A549 (cell line): ENCODE data around the gene MEGF8. TPM values are rescaled to one million over a fixed set of nuclear protein-coding genes. Genes with fewer than 3 reads are reported as not detected.

Source experiments
- ATAC-seq, 2 experiments: fragments of 200-7000 bp in 1 of 2; fragments of >200 bp in 1 of 2; cut with Nextera tagmentation in 1 of 2; cut with Tn5 transposase in 1 of 2; 3 replicates each; pipeline versions ENCODE4 v1.8.0 to v1.9.1; 2018 to 2020; ENCODE audit warnings: mild to moderate bottlenecking in 1 of 2, moderate library complexity in 1 of 2
- CTCF ChIA-PET: fragments of 300-600 bp; sonication (Branson Sonifier 250); formaldehyde crosslinking; extraction: SDS; loops from one replicate; lab custom pipeline; 2021; ENCODE audit warnings: antibody characterized with exemption, inconsistent platforms; lab: Yijun Ruan, JAX
- POLR2A ChIA-PET: fragments of 350-600 bp; formaldehyde crosslinking; extraction: SDS; loops from one replicate; lab custom pipeline; 2021; ENCODE audit warnings: antibody characterized with exemption, inconsistent platforms; lab: Yijun Ruan, JAX
- DNase-seq, 2 experiments: peaks; one replicate each; pipeline versions ENCODE4 v3.0.0 to v3.0.0-alpha.2; 2011 to 2016; ENCODE audit warnings: low read depth in 1 of 2, low spot score in 1 of 2
- FAIRE-seq: peaks from 2 replicates; lab custom pipeline; 2011; peaks lifted over from hg19 to GRCh38; lab: Jason Lieb, UNC
- H3K27ac ChIP-seq, 2 experiments: fragments of >200 bp; sonication (Bioruptor Twin); formaldehyde crosslinking; 3 replicates each; pipeline ENCODE4 v1.5.1; 2016 to 2017
- H3K4me1 ChIP-seq: fragments of >200 bp; sonication (Bioruptor Twin); formaldehyde crosslinking; 3 replicates; pipeline ENCODE4 v1.6.1; 2016
- H3K4me2 ChIP-seq: fragments of >200 bp; sonication (Bioruptor Twin); formaldehyde crosslinking; 3 replicates; pipeline ENCODE4 v1.6.1; 2016
- H3K4me3 ChIP-seq: fragments of >200 bp; sonication (Bioruptor Twin); formaldehyde crosslinking; 3 replicates; pipeline ENCODE4 v1.5.1; 2016
- H3K9me3 ChIP-seq: fragments of >200 bp; sonication (Bioruptor Twin); formaldehyde crosslinking; 3 replicates; pipeline ENCODE4 v1.6.1; 2016
- CHD2 ChIP-seq: fragments of 150-350 bp; IDR thresholded peaks from 2 replicates; pipeline ENCODE4 v1.6.1; 2014; ENCODE audit warnings: low read length; ENCODE audit not compliant: partially characterized antibody
- CHD4 ChIP-seq: fragments of 200-600 bp; sonication (generic); IDR thresholded peaks from 2 replicates; pipeline ENCODE4 v1.6.1; 2016; ENCODE audit warnings: antibody characterized with exemption, mild to moderate bottlenecking, borderline replicate concordance
- E2F6 ChIP-seq: IDR thresholded peaks from 2 replicates; pipeline ENCODE4 v1.6.1; 2012; ENCODE audit warnings: low read depth, borderline replicate concordance
- ELK1 ChIP-seq: fragments of 150-350 bp; IDR thresholded peaks from 2 replicates; pipeline ENCODE4 v1.6.1; 2014; ENCODE audit warnings: low read depth, mild to moderate bottlenecking, low read length
- ESRRA ChIP-seq: fragments of 150-350 bp; IDR thresholded peaks from 2 replicates; pipeline ENCODE4 v1.6.1; 2014; ENCODE audit warnings: mild to moderate bottlenecking, low read length, borderline replicate concordance
- FOSB ChIP-seq: fragments of 250-450 bp; sonication (Bioruptor Pico); IDR thresholded peaks from 2 replicates; pipeline ENCODE4 v1.5.0; 2020; ENCODE audit warnings: mild to moderate bottlenecking, moderate library complexity
- FOSL2 ChIP-seq, 2 experiments: fragments of 450-650 bp in 1 of 2; fragments of >200 bp in 1 of 2; sonication (Bioruptor Twin) in 1 of 2; formaldehyde crosslinking; IDR thresholded peaks; 2 replicates each; pipeline versions ENCODE4 v1.5.0 to v1.6.1; 2016 to 2020; ENCODE audit warnings: mild to moderate bottlenecking in 1 of 2, moderate library complexity in 1 of 2
- FOXS1 ChIP-seq: fragments of 250-450 bp; sonication (Bioruptor Pico); IDR thresholded peaks from 2 replicates; pipeline ENCODE4 v1.5.0; 2020; ENCODE audit warnings: mild to moderate bottlenecking, moderate library complexity
- HOXA7 ChIP-seq: fragments of 250-450 bp; sonication (Bioruptor Pico); IDR thresholded peaks from 2 replicates; pipeline ENCODE4 v1.5.0; 2020; ENCODE audit warnings: mild to moderate bottlenecking, moderate library complexity
- HOXB13 ChIP-seq: fragments of 250-450 bp; sonication (Bioruptor Pico); IDR thresholded peaks from 2 replicates; pipeline ENCODE4 v1.5.0; 2020; ENCODE audit warnings: low read depth, mild to moderate bottlenecking, moderate library complexity
- HOXB5 ChIP-seq: fragments of 250-450 bp; sonication (Bioruptor Pico); IDR thresholded peaks from 2 replicates; pipeline ENCODE4 v1.5.0; 2020; ENCODE audit warnings: mild to moderate bottlenecking, moderate library complexity
- JUN ChIP-seq, 2 experiments: fragments of >200 bp; sonication (Bioruptor Twin); formaldehyde crosslinking; IDR thresholded peaks; 2 replicates in 1 of 2; 3 replicates in 1 of 2; pipeline ENCODE4 v1.6.1; 2016 to 2017
- NR3C1 ChIP-seq: fragments of >200 bp; sonication (Bioruptor Twin); formaldehyde crosslinking; IDR thresholded peaks from 3 replicates; pipeline ENCODE4 v1.6.1; 2017
- PHF8 ChIP-seq: fragments of 200-600 bp; sonication (generic); IDR thresholded peaks from 2 replicates; pipeline ENCODE4 v1.6.1; 2016; ENCODE audit warnings: low read depth, mild to moderate bottlenecking, antibody characterized with exemption, moderate library complexity, borderline replicate concordance
- POLR2AphosphoS2 ChIP-seq: conservative IDR thresholded peaks from 2 replicates; pipeline ENCODE4 v1.6.1; 2012; ENCODE audit warnings: low read length, improper control_type of control experiment, inconsistent platforms
- RARB ChIP-seq: fragments of 250-450 bp; sonication (Bioruptor Pico); IDR thresholded peaks from 2 replicates; pipeline ENCODE4 v1.8.0; 2021; ENCODE audit warnings: mild to moderate bottlenecking, moderate library complexity
- SMC3 ChIP-seq: fragments of >200 bp; sonication (Bioruptor Twin); formaldehyde crosslinking; IDR thresholded peaks from 3 replicates; pipeline ENCODE4 v1.6.1; 2018; ENCODE audit warnings: inconsistent platforms
- SREBF2 ChIP-seq: fragments of 450-650 bp; IDR thresholded peaks from 2 replicates; pipeline ENCODE4 v1.6.1; 2014; ENCODE audit warnings: mild to moderate bottlenecking, moderate library complexity
- TP53 ChIP-seq: fragments of 250-450 bp; sonication (Bioruptor Pico); IDR thresholded peaks from 2 replicates; pipeline ENCODE4 v1.5.0; 2021; ENCODE audit warnings: mild to moderate bottlenecking, moderate library complexity
- ZFP36 ChIP-seq: fragments of 450-650 bp; IDR thresholded peaks from 2 replicates; pipeline ENCODE4 v1.6.1; 2014; ENCODE audit warnings: borderline replicate concordance; ENCODE audit not compliant: partially characterized antibody
- ZNF302 ChIP-seq: fragments of 250-450 bp; sonication (Bioruptor Pico); IDR thresholded peaks from 2 replicates; pipeline ENCODE4 v1.9.0; 2021; ENCODE audit warnings: inconsistent platforms, mild to moderate bottlenecking, moderate library complexity
- whole genome bisulfite sequencing: methylation state at CpG from one replicate; pipeline ENCODE4 v1.1.6; 2017; ENCODE audit errors: missing lambda C conversion rate; 5-methylcytosine and 5-hydroxymethylcytosine counted together
- polyA plus RNA-seq, 4 experiments: library from polyadenylated mRNA; depleted of rRNA in 3 of 4; stranded (reverse); fragments of >200 nt; fragmentation: RNase III in 1 of 4; extraction: RNeasy Plus Mini Kit Qiagen cat#74134 plus additional on column Dnase treatment in 1 of 4; gene quantifications; 2 replicates in 3 of 4; 3 replicates in 1 of 4; pipeline ENCODE4 v1.2.3, GENCODE V29; 2011 to 2017
- TF ChIP-seq, protein P1 (sequence below): fragments of 250-450 bp; sonication (Bioruptor Pico); IDR thresholded peaks from 2 replicates; pipeline ENCODE4 v1.5.0; 2020; ENCODE audit warnings: low read depth, mild to moderate bottlenecking, moderate library complexity

The MEGF8 gene
- polyA plus RNA-seq, 2 of the 4 experiments (the other 2 are of a cell fraction): 10.4 to 27.2 TPM

DNA sequence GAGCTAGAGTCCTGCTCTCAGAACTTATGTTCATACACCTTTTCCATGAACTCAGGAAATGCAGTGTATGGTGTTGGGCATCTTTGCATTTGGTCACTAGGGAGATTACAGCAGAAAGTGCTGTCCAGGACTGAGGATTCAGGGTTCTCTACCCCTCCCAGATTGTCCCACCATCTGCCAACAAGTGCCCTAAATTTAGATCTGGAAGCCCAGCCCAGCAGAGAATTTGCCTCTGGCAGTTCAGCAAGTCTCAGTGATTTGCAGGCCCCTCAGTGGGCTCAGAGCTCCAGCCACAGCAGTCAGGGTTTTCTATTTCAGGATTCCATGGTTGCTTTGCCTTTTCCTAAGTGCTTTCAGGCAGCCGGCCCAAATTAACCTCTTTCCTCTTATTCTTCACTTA, 41.2 kb downstream of the MEGF8 start:
- TF ChIP-seq, protein P1, sequence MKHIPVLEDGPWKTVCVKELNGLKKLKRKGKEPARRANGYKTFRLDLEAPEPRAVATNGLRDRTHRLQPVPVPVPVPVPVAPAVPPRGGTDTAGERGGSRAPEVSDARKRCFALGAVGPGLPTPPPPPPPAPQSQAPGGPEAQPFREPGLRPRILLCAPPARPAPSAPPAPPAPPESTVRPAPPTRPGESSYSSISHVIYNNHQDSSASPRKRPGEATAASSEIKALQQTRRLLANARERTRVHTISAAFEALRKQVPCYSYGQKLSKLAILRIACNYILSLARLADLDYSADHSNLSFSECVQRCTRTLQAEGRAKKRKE (CRISPR knock-in tag): no peak
- TF ChIP-seq ZNF302 (CRISPR knock-in tag) (no peak), ESRRA (no peak), POLR2AphosphoS2 (no peak), CHD4 (no peak), PHF8 (no peak), TP53 (CRISPR knock-in tag) (no peak), HOXA7 (no peak), ELK1 (no peak), FOSB (CRISPR knock-in tag) (no peak), HOXB13 (CRISPR knock-in tag) (no peak), SMC3 (no peak), FOXS1 (CRISPR knock-in tag) (no peak), HOXB5 (CRISPR knock-in tag) (no peak)
- ChIA-PET POLR2A (no interaction called here), CTCF (interaction anchor here (0.8 to 1.0 kb wide), 2 partner anchors 24 to 40 kb away, joined by 3 to 4 read pairs; no protein-coding TSS in a partner anchor)
- H3K4me1 ChIP-seq: no peaks in the 10 kb centered on the region
- no peak overlapping the region for H3K4me2 ChIP-seq
- ATAC-seq: no peak
- H3K27ac ChIP-seq: no peak overlapping the region
- no peak for DNase-seq
- 93% methylated on average over 1 of the region's 1 CpG for WGBS
- peaks cover 16% of the 10 kb centered on the region for H3K9me3 ChIP-seq
- no peak for FAIRE-seq
- no peak overlapping the region for H3K4me3 ChIP-seq

- TF ChIP-seq NR3C1: no peak
- no peak for TF ChIP-seq SREBF2
- no peak for TF ChIP-seq RARB (CRISPR knock-in tag)
- TF ChIP-seq, all 56 proteins: peak for 0
- no peak overlapping the region for H3K4me3 ChIP-seq
- FAIRE-seq (no peak), ATAC-seq (no peak), DNase-seq (no peak)
- 87% methylated on average over 4 of the region's 4 CpGs for WGBS
- H3K27ac ChIP-seq: no peak overlapping the region
- CTCF ChIA-PET: interaction anchor here (1.2 to 1.7 kb wide), 5 partner anchors 10 to 661 kb away, joined by 3 to 6 read pairs (median 5); no protein-coding TSS in a partner anchor
- POLR2A ChIA-PET: no interaction called here
- H3K4me2 ChIP-seq: no peak overlapping the region
- H3K9me3 ChIP-seq: peaks cover 16% of the 10 kb centered on the region
- no peaks in the 10 kb centered on the region for H3K4me1 ChIP-seq
Observed at GRCh38 chr19:42367929-42368328, 42.5 kb downstream of the MEGF8 start.

- ChIA-PET POLR2A (no interaction called here), CTCF (interaction anchor here (1.2 to 1.7 kb wide), 5 partner anchors 10 to 662 kb away, joined by 3 to 6 read pairs (median 5); no protein-coding TSS in a partner anchor)
- WGBS: 92% methylated on average over 11 of the region's 11 CpGs
Observed at GRCh38 chr19:42368360-42368759, 42.9 kb downstream of the MEGF8 start.

More at GRCh38 chr19:42368360-42368759, 42.9 kb downstream of the MEGF8 start:
- FAIRE-seq (no peak), ATAC-seq (no peak), DNase-seq (no peak)
- Histone ChIP-seq H3K9me3 (peaks cover 12% of the 10 kb centered on the region), H3K27ac (no peak overlapping the region), H3K4me1 (no peaks in the 10 kb centered on the region), H3K4me3 (no peak overlapping the region), H3K4me2 (no peak overlapping the region)
- TF ChIP-seq JUN (IDR thresholded peaks at IDR 0.05): 0 out of 5 replicates have a peak, but pooled peaks of 1 of the 2 experiments have one; percentile 24
- no peak for TF ChIP-seq CHD2
- no peak for TF ChIP-seq ZFP36
- no peak for TF ChIP-seq E2F6
- no peak for TF ChIP-seq FOSL2 (IDR thresholded peaks at IDR 0.05)
- no peak for TF ChIP-seq FOSL2 (CRISPR knock-in tag; IDR thresholded peaks at IDR 0.05)
- TF ChIP-seq ZNF302 (CRISPR knock-in tag): no peak
